Cardiac muscle cell (in vitro differentiated cells and primary cell): Measurements from ENCODE around the gene PARD3. TPM values are rescaled to one million over a fixed set of nuclear protein-coding genes. Genes with fewer than 3 reads are reported as not detected.
"Not testable (repeated sequence)": the region's sequence is repeated elsewhere in the genome, so short reads cannot be mapped to it uniquely, and the experiment has no call there.

Source experiments
- DNase-seq, 2 donors: peaks; one replicate each; pipeline versions ENCODE4 v3.0.0 to v3.0.0-alpha.2; 2010 to 2017; ENCODE audit warnings: low read depth in 1 of 2, low spot score in 1 of 2
- H3K27ac ChIP-seq: fragments of 200-600 bp; sonication (generic); 2 replicates; pipeline ENCODE4 v1.5.1; 2016
- H3K27me3 ChIP-seq: fragments of 200-600 bp; sonication (generic); 2 replicates; pipeline ENCODE4 v1.6.0; 2016; ENCODE audit warnings: control low read depth
- H3K36me3 ChIP-seq: fragments of 200-600 bp; sonication (generic); 2 replicates; pipeline ENCODE4 v1.5.1; 2016; ENCODE audit warnings: control low read depth
- H3K4me1 ChIP-seq: fragments of 200-600 bp; sonication (generic); 2 replicates; pipeline ENCODE4 v1.8.1; 2017; ENCODE audit warnings: low read depth, mild to moderate bottlenecking, mixed run types
- H3K4me3 ChIP-seq: fragments of 200-600 bp; sonication (generic); 2 replicates; pipeline ENCODE4 v1.5.1; 2016; ENCODE audit warnings: mild to moderate bottlenecking
- H3K9me3 ChIP-seq: fragments of 200-600 bp; sonication (generic); 2 replicates; pipeline ENCODE4 v1.5.1; 2017; ENCODE audit warnings: low read depth, mild to moderate bottlenecking, control low read depth
- polyA plus RNA-seq: library from polyadenylated mRNA; unstranded; fragments of >200 nt; fragmentation: Nextera tagmentation; extraction: Ambion mirVana; gene quantifications from 2 replicates; pipeline ENCODE4 v1.2.1, GENCODE V29; 2016
- total RNA-seq: library from RNA; depleted of rRNA; stranded (reverse); fragments of >200 nt; gene quantifications from 2 replicates; pipeline ENCODE4 v1.2.3, GENCODE V29; 2016
- TF ChIP-seq, protein P1 (sequence below): IDR thresholded peaks from 2 replicates; pipeline ENCODE4 v1.5.1; 2012; ENCODE audit warnings: low read depth, mild to moderate bottlenecking, low read length

Gene PARD3
- total and polyA plus RNA-seq, 2 experiments from 2014 or later, result 36.5 to 64.8 TPM

DNA sequence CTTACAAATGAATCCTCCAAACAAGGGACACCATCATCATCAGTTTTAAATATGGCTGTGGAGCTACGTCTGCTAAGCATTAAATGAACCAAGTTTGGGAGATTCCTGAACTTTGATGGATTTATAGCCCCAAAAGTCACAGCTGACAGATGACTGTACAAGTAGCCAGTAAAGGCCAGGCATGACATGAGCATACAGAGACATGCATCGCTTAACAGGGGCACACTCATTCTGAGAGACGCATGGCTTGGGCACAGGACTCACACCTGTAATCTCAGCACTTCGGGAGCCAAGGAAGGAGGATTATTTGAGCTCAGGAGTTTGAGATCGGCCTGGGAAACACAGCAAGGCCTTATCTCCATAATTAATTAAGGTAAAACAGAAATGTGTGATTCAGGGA, 166.2 kb downstream of the PARD3 start:
- no peaks in the 10 kb centered on the region for H3K27me3 ChIP-seq
- H3K9me3 ChIP-seq, result no peaks in the 10 kb centered on the region
- H3K36me3 ChIP-seq, result no peaks in the 10 kb centered on the region
- TF ChIP-seq, protein P1, sequence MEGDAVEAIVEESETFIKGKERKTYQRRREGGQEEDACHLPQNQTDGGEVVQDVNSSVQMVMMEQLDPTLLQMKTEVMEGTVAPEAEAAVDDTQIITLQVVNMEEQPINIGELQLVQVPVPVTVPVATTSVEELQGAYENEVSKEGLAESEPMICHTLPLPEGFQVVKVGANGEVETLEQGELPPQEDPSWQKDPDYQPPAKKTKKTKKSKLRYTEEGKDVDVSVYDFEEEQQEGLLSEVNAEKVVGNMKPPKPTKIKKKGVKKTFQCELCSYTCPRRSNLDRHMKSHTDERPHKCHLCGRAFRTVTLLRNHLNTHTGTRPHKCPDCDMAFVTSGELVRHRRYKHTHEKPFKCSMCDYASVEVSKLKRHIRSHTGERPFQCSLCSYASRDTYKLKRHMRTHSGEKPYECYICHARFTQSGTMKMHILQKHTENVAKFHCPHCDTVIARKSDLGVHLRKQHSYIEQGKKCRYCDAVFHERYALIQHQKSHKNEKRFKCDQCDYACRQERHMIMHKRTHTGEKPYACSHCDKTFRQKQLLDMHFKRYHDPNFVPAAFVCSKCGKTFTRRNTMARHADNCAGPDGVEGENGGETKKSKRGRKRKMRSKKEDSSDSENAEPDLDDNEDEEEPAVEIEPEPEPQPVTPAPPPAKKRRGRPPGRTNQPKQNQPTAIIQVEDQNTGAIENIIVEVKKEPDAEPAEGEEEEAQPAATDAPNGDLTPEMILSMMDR, result no peak
- no peak overlapping the region for H3K4me3 ChIP-seq
- peaks cover 52% of the 10 kb centered on the region for H3K4me1 ChIP-seq
- DNase-seq, result no peak
- no peak overlapping the region for H3K27ac ChIP-seq

DNA sequence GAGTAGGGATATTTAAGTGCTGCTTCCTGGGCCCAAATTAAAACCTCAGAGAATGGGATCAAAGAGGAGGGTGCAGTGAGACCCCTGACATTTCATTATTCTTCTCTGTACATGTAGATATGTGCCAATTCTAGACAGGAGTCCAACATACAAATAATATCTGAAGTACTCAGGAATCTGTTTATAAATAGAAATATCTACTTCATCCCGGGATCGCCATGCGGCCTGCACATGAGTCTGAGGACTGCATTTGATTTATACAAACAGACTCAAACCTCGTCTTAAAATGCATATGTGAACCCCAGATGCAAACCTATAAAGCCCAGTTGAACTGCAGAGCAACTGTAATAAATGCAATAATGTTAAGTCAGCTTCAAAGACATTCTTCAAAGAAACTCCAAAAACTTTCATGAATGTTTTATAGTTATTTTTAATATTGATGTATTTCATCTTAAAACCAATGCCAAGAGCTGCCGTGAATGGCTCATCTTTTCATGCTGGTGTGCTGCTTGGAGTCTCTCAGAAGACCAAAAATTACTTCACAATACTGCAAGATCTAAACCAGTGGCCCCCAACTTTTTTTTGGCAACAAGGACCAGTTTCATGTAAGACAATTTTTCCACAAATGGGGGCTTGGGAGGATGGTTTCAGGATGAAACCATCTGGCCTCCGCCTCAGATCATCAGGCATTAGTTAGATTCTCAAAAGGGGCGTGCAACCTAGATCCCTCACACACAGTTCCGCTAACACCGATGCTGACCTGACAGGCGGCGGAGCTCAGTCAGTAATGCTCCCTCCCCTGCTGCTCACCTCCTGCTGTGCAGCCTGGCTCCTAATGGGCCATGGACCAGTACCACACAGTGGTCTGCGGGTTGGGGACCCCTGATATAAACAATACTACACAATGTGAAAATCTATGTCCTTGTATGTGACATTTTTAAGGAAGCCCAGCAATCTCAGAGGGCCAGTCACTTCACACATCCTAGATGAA, 166.9 kb downstream of the PARD3 start:
- peaks cover 52% of the 10 kb centered on the region for H3K4me1 ChIP-seq
- no peaks in the 10 kb centered on the region for H3K36me3 ChIP-seq
- TF ChIP-seq, protein P1, result no peak
- DNase-seq, result no peak
- H3K9me3 ChIP-seq, result no peaks in the 10 kb centered on the region
- no peak overlapping the region for H3K4me3 ChIP-seq
- no peak overlapping the region for H3K27ac ChIP-seq
- no peaks in the 10 kb centered on the region for H3K27me3 ChIP-seq

DNA sequence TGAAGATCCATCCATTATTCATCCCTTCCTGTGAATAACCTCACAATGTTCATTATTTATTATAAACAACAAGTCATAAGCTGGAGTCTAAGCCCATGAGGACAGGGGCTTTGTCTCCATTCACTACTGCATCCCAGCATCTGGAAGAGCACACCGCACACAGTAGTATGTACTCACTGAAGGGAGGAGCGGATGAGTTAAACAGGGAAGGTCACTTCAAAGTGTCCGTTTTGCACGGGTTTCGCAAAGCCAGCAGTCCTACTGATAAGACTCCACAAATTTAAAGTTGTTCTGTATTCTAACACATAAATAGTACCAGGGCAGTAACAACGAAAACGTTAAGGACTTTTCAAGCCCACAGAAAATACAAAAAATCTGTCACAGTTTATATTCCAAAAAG, 167.9 kb downstream of the PARD3 start:
- H3K9me3 ChIP-seq, result no peaks in the 10 kb centered on the region
- H3K27ac ChIP-seq, result no peak overlapping the region
- no peak for DNase-seq
- H3K4me1 ChIP-seq, result peaks cover 42% of the 10 kb centered on the region
- H3K36me3 ChIP-seq, result no peaks in the 10 kb centered on the region
- H3K27me3 ChIP-seq, result no peaks in the 10 kb centered on the region
- no peak overlapping the region for H3K4me3 ChIP-seq
- TF ChIP-seq, protein P1, result no peak

DNA sequence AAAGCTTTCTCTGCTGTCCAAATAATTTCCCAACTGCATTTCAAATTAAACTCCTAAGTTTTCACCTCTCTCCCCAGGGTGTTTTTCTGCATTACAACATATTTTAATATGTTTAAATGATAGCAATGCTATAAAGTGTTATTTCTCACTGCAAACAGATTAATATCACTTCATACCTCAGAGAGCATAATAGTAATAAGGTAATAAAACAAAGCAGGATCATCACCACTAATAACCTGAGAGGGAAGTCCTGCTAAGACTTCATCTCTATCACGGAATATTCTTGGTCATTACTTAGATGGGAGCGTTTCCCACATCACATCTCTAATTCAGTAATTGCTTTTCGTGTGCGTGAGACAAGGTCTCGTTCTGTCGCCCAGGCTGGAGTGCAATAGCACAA, 168.8 kb downstream of the PARD3 start:
- no peak overlapping the region for H3K27ac ChIP-seq
- H3K9me3 ChIP-seq, result no peaks in the 10 kb centered on the region
- DNase-seq, result no peak
- H3K27me3 ChIP-seq, result no peaks in the 10 kb centered on the region
- TF ChIP-seq, protein P1, result no peak
- peaks cover 34% of the 10 kb centered on the region for H3K4me1 ChIP-seq
- H3K36me3 ChIP-seq, result no peaks in the 10 kb centered on the region
- no peak overlapping the region for H3K4me3 ChIP-seq

DNA sequence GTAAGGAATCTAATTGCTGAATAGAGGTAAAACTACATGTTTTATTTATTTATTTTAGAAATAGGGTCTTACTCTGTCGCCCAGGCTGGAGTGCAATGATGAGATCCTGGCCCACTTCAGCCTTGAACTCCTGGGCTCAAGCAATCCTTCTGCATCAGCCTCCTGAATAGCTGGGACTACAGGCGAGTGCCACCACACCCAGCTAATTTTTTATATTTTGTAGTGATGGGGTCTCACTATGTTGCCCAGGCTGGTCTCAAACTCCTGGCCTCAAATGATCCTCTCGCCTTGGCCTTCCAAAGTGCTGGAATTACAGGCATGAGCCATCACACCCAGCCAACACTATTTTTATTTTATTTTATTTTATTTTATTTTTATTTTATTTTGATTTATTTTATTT, 170.3 kb downstream of the PARD3 start:
- DNase-seq, H3K4me3 ChIP-seq, H3K9me3 ChIP-seq, H3K27me3 ChIP-seq, H3K36me3 ChIP-seq: not testable (repeated sequence)
- peak overlapping the region; percentile 31 for H3K27ac ChIP-seq
- H3K4me1 ChIP-seq, result peaks cover 22% of the 10 kb centered on the region

DNA sequence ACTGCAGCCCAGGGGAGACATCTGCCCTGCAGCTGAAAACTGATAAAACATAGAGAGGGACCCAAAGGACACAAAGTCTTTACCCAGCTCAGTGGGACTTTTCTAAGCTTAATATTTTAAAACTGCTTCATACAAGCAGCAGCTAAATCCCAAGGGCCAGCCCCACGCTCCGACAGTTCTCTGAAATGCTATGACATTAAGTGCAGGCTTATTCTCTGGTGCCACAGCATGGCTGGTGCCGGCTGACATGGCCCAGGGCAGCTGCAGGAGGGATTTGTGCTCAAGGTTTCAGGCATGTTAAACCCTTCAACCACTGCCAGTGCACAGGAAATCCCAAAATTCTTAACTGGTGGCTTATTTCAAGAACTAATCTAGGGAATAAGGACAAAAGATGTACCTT, 170.9 kb downstream of the PARD3 start:
- no peaks in the 10 kb centered on the region for H3K36me3 ChIP-seq
- H3K9me3 ChIP-seq, result no peaks in the 10 kb centered on the region
- H3K27me3 ChIP-seq, result no peaks in the 10 kb centered on the region
- peaks cover 22% of the 10 kb centered on the region for H3K4me1 ChIP-seq
- peak in 1 of 2 donors; percentile 64 for DNase-seq
- H3K4me3 ChIP-seq, result no peak overlapping the region
- H3K27ac ChIP-seq, result peak overlapping the region; percentile 31
- TF ChIP-seq, protein P1, result no peak
